Left renal cortex interstitium (tissue), 4 donors: ENCODE results near the gene NOS2. TPM values are rescaled to one million over a fixed set of nuclear protein-coding genes. Genes with fewer than 3 reads are reported as not detected.
"Not testable (repeated sequence)": the region's sequence is repeated elsewhere in the genome, so short reads cannot be mapped to it uniquely, and the experiment has no call there.

ENCODE experiments used
- DNase-seq, 4 donors: peaks; one replicate each; pipeline ENCODE4 v3.0.0-alpha.2; 2013; ENCODE audit warnings: low read depth in 4 of 4, low spot score in 2 of 4, missing footprints in 1 of 4
- polyA plus RNA-seq, 4 donors: library from polyadenylated mRNA; unstranded; fragments of 120-200 nt; gene quantifications; one replicate each; pipeline ENCODE4 v1.2.1, GENCODE V29; 2013; ENCODE audit not compliant: insufficient read length in 4 of 4

Gene NOS2
- polyA plus RNA-seq, 4 donors: 1.7 to 2.1 (median 2.0) TPM

GRCh38 chr17:27740541-27740940 is 59.8 kb downstream of the NOS2 start:
- DNase-seq: not testable (repeated sequence)

- DNase-seq: no peak
Measured at GRCh38 chr17:27733773-27734172, 66.6 kb downstream of the NOS2 start.

- DNase-seq: not testable (repeated sequence)
Measured at GRCh38 chr17:27732746-27733145, 67.6 kb downstream of the NOS2 start.

GRCh38 chr17:27725982-27726381 is 74.3 kb downstream of the NOS2 start:
- DNase-seq: not testable (repeated sequence)

GRCh38 chr17:27721797-27722196 is 78.5 kb downstream of the NOS2 start:
- no peak for DNase-seq

Other genes with a start within 250 kb of the NOS2 start
- gene LGALS9, start 169.3 kb downstream of the NOS2 start, polyA plus RNA-seq: 10 to 100 TPM; 13.1 to 18.4 (median 15.7) TPM
- 10 to 100 TPM; 22.3 to 33.2 (median 26.1) TPM for gene LYRM9, start 92.8 kb upstream of the NOS2 start, polyA plus RNA-seq
- 10 to 100 TPM; 46.6 to 56.1 (median 46.9) TPM for gene NLK, start 242.1 kb upstream of the NOS2 start, polyA plus RNA-seq